Ovary (tissue), 9 donors: ENCODE data around the gene CAMK1. TPM values are rescaled to one million over a fixed set of nuclear protein-coding genes. Genes with fewer than 3 reads are reported as not detected.

Source experiments
- DNase-seq, 5 donors: peaks; one replicate each; pipeline ENCODE4 v3.0.0-alpha.2; 2019 to 2020
- H3K27ac ChIP-seq, 2 donors: fragments of 200-600 bp; one replicate each; pipeline versions ENCODE4 v1.5.1 to v1.8.0; 2019 to 2022
- H3K27me3 ChIP-seq: fragments of 200-600 bp; one replicate; pipeline ENCODE4 v1.8.0; 2022
- H3K36me3 ChIP-seq: fragments of 200-600 bp; sonication (generic); one replicate; pipeline ENCODE4 v1.5.1; 2019
- H3K4me1 ChIP-seq: one replicate; pipeline ENCODE4 v1.8.1; 2013; ENCODE audit warnings: mild to moderate bottlenecking, moderate library complexity; ENCODE audit not compliant: insufficient read depth
- H3K4me3 ChIP-seq: fragments of 200-600 bp; sonication (generic); one replicate; pipeline ENCODE4 v1.5.1; 2017
- H3K9me3 ChIP-seq, 2 donors: fragments of 200-600 bp in 1 of 2; sonication (generic) in 1 of 2; one replicate each; pipeline versions ENCODE4 v1.5.1 to v1.8.1; 2013 to 2019; ENCODE audit warnings: mild to moderate bottlenecking in 1 of 2, moderate library complexity in 1 of 2
- CTCF ChIP-seq, 3 donors: fragments of 450-650 bp in 2 of 3; fragments of 200-600 bp in 1 of 3; IDR thresholded peaks; one replicate each; pipeline versions ENCODE4 v1.5.1 to v1.8.0; 2016 to 2022; ENCODE audit warnings: antibody characterized with exemption in 3 of 3, mild to moderate bottlenecking in 1 of 3
- EP300 ChIP-seq: sonication (generic); formaldehyde crosslinking; IDR thresholded peaks from one replicate; pipeline ENCODE4 v1.6.1; 2017; ENCODE audit warnings: antibody characterized with exemption
- POLR2A ChIP-seq: fragments of 450-650 bp; IDR thresholded peaks from one replicate; pipeline ENCODE4 v1.6.1; 2017; ENCODE audit warnings: antibody characterized with exemption, mild to moderate bottlenecking, moderate library complexity
- WGBS, 3 donors: extraction: QIAGEN DNeasy Blood & Tissue Kit in 1 of 3; methylation state at CpG; one replicate each; pipeline versions ENCODE4 v1.1.5 to v1.1.7; 2013 to 2017; 5-methylcytosine and 5-hydroxymethylcytosine counted together
- intact Hi-C, 4 donors: fragments of 100-400 bp; cut with DNase I; formaldehyde crosslinking; loops; one replicate each; pipeline versions ENCODE4 v1.11.0 to v1.15.1; 2022 to 2023
- polyA plus RNA-seq, 2 donors: library from polyadenylated mRNA; stranded (reverse); fragments of 200-250 nt in 1 of 2; fragments of 350-450 nt in 1 of 2; fragmentation: Illumina TruSeq in 1 of 2; extraction: RNeasy Lipid Tissue Mini Kit (QIAGEN cat#74804) in 1 of 2; gene quantifications; one replicate each; pipeline ENCODE4 v1.2.3, GENCODE V29; 2013 to 2014
- total RNA-seq, 7 donors: library from RNA; depleted of rRNA in 2 of 7; stranded (reverse); fragments of >200 nt in 2 of 7; fragmentation: NEBNext Ultra II Directional in 3 of 7; extraction: Animal tissue kit (Norgen Biotek cat#: 25700) in 3 of 7; gene quantifications; one replicate each; pipeline versions ENCODE4 v1.1.0 to v1.2.4, GENCODE V29; 2016 to 2023
- donor health status: DM: no; HTN: no; CAD: no; lungs with moderate emphysema.
- donor health status: DM: no; HTN: no; CAD: no.
- donor health status: Bipolar disorder and iron deficiency.
- donor health status: DM: yes; HTN: yes; CAD: no.
- donor health status: DM: no; HTN: no; CAD: no.
- donor health status: DM: yes; HTN: yes; CAD: no.

Gene CAMK1
- total and polyA plus RNA-seq, 9 donors: 34.8 to 67.3 (median 46.6) TPM

DNA sequence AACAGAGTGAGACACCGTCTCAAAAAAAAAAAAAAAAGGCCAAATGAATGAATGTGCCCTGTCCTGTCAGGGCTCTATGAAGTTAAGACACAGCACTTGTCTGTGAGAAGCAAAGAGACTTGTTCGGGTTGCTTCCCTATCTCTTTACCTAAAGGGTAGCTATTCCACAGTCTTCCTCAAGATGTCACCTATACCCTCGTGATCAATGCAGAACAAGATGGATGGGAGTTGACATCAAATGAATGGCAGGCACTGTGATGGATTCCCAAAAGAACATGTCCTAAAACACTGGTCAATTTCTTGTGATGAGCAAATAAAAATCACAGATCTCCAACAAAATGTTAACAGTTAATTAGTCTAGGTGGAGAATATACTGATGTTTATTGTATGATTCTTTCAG, 13.0 kb upstream of the CAMK1 start:
- Histone ChIP-seq H3K4me1 (no peaks in the 10 kb centered on the region), H3K4me3 (no peak overlapping the region), H3K9me3 (no peaks in the 10 kb centered on the region), H3K27me3 (no peaks in the 10 kb centered on the region), H3K36me3 (no peaks in the 10 kb centered on the region), H3K27ac (no peak overlapping the region)
- WGBS, 3 donors: 35 to 58% (median 38%) methylated on average over 3 of the region's 3 CpGs
- no peak for DNase-seq
- intact Hi-C loops: no loop called here
- TF ChIP-seq CTCF (IDR thresholded peaks at IDR 0.05) (no peak), EP300 (no peak), POLR2A (no peak)

GRCh38 chr3:9781978-9782603, 12.3 kb upstream of the CAMK1 start:
- Histone ChIP-seq H3K36me3 (no peaks in the 10 kb centered on the region), H3K4me3 (no peak overlapping the region), H3K4me1 (no peaks in the 10 kb centered on the region), H3K27ac (no peak overlapping the region), H3K27me3 (no peaks in the 10 kb centered on the region), H3K9me3 (no peaks in the 10 kb centered on the region)
- whole genome bisulfite sequencing, 3 donors: 71 to 76% (median 73%) methylated on average over 3 of the region's 3 CpGs
- intact Hi-C loops: no loop called here
- TF ChIP-seq EP300 (no peak), POLR2A (no peak), CTCF (IDR thresholded peaks at IDR 0.05) (no peak)
- peak in 1 of 5 donors; percentile 0 for DNase-seq

DNA sequence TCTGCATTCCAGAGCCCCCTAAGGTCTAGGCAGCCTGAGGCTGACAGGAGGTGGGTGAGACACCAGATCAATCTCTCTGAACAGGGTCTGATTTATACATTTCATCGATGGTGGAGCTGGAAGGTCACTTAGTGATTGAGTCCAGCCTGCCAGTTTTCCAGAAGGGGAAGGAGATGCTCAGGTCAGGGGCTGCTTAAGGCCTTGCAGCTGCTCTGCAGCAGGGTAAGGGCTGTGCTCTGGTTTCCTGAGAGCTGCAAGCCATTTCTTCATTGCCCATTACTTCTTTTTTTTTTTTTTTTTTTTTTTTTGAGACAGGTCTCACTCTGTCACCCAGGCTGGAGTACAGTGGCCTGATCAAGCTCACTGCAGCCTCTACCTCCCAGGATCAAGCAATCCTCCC, 11.8 kb upstream of the CAMK1 start:
- TF ChIP-seq CTCF (IDR thresholded peaks at IDR 0.05) (no peak), POLR2A (no peak), EP300 (no peak)
- Histone ChIP-seq H3K36me3 (no peaks in the 10 kb centered on the region), H3K4me1 (no peaks in the 10 kb centered on the region), H3K27ac (no peak overlapping the region), H3K4me3 (no peak overlapping the region), H3K9me3 (no peaks in the 10 kb centered on the region), H3K27me3 (no peaks in the 10 kb centered on the region)
- intact Hi-C loops: no loop called here
- DNase-seq: peak in 1 of 5 donors; percentile 9
- WGBS, 3 donors: 20 to 33% (median 26%) methylated on average over 1 of the region's 1 CpG

GRCh38 chr3:9780910-9781309, 11.2 kb upstream of the CAMK1 start:
- Histone ChIP-seq H3K4me1 (no peaks in the 10 kb centered on the region), H3K27ac (no peak overlapping the region), H3K27me3 (no peaks in the 10 kb centered on the region), H3K36me3 (no peaks in the 10 kb centered on the region), H3K4me3 (no peak overlapping the region), H3K9me3 (no peaks in the 10 kb centered on the region)
- intact Hi-C loops: no loop called here
- 81 to 93% (median 85%) methylated on average over 4 of the region's 4 CpGs for WGBS, 3 donors
- TF ChIP-seq POLR2A (no peak), EP300 (no peak), CTCF (IDR thresholded peaks at IDR 0.05) (no peak)
- peak in 1 of 5 donors; percentile 0 for DNase-seq
